Peyer's patch (tissue), 4 donors: ENCODE data around the gene DBT. TPM values are rescaled to one million over a fixed set of nuclear protein-coding genes. Genes with fewer than 3 reads are reported as not detected.
"Not testable (repeated sequence)": the region's sequence is repeated elsewhere in the genome, so short reads cannot be mapped to it uniquely, and the experiment has no call there.

Experiments
- DNase-seq, 3 donors: peaks; one replicate each; pipeline ENCODE4 v3.0.0-alpha.2; 2017 to 2019
- H3K27ac ChIP-seq, 4 donors: fragments of 200-600 bp; sonication (generic); one replicate each; pipeline ENCODE4 v1.5.1; 2016 to 2019
- H3K27me3 ChIP-seq, 2 donors: fragments of 200-600 bp; sonication (generic); one replicate each; pipeline ENCODE4 v1.5.1; 2019
- H3K36me3 ChIP-seq, 3 donors: fragments of 200-600 bp; sonication (generic); one replicate each; pipeline ENCODE4 v1.5.1; 2016 to 2019
- H3K4me1 ChIP-seq, 4 donors: fragments of 200-600 bp; sonication (generic); one replicate each; pipeline ENCODE4 v1.5.1; 2016 to 2019
- H3K4me3 ChIP-seq, 4 donors: fragments of 200-600 bp; sonication (generic); 1 replicate in 3 of 4; 2 replicates in 1 of 4; pipeline ENCODE4 v1.5.1; 2016 to 2019; ENCODE audit warnings: mild to moderate bottlenecking in 1 of 4
- H3K9me3 ChIP-seq, 4 donors: fragments of 200-600 bp; sonication (generic); one replicate each; pipeline ENCODE4 v1.5.1; 2016 to 2019; ENCODE audit warnings: mild to moderate bottlenecking in 1 of 4
- CTCF ChIP-seq, 6 experiments: fragments of 450-650 bp in 4 of 6; fragments of 200-600 bp in 2 of 6; sonication (generic) in 1 of 6; IDR thresholded peaks; one replicate each; pipeline ENCODE4 v1.5.1; 2017 to 2019; ENCODE audit warnings: antibody characterized with exemption in 6 of 6, mild to moderate bottlenecking in 3 of 6, moderate library complexity in 1 of 6
- POLR2A ChIP-seq, 2 donors: fragments of 450-650 bp; IDR thresholded peaks; one replicate each; pipeline ENCODE4 v1.5.1; 2017; ENCODE audit warnings: antibody characterized with exemption in 2 of 2, mild to moderate bottlenecking in 2 of 2, moderate library complexity in 2 of 2
- total RNA-seq, 4 donors: library from RNA; depleted of rRNA; stranded (reverse); fragments of >200 nt; gene quantifications; one replicate each; pipeline ENCODE4 v1.1.0, GENCODE V29; 2016

The DBT gene
- total RNA-seq, 4 donors from 2014 or later, result 4.0 to 6.0 (median 5.0) TPM

- TF ChIP-seq POLR2A (IDR thresholded peaks at IDR 0.05) (no peak), CTCF (IDR thresholded peaks at IDR 0.05) (no peak)
- H3K4me1 ChIP-seq, result no peaks in the 10 kb centered on the region
- DNase-seq, result no peak
- H3K36me3 ChIP-seq, result peaks cover 0 to 41% (median 0%) of the 10 kb centered on the region in 3 donors
- H3K27ac ChIP-seq, result no peak overlapping the region
- H3K27me3 ChIP-seq, result no peaks in the 10 kb centered on the region
- H3K4me3 ChIP-seq, result no peak overlapping the region
- no peaks in the 10 kb centered on the region for H3K9me3 ChIP-seq
Measured at GRCh38 chr1:100219883-100220282, 29.8 kb downstream of the DBT start.

GRCh38 chr1:100219457-100219856 is 30.2 kb downstream of the DBT start:
- no peaks in the 10 kb centered on the region for H3K9me3 ChIP-seq
- no peak for DNase-seq
- H3K4me1 ChIP-seq, result no peaks in the 10 kb centered on the region
- H3K27ac ChIP-seq, result no peak overlapping the region
- H3K27me3 ChIP-seq, result no peaks in the 10 kb centered on the region
- H3K4me3 ChIP-seq, result no peak overlapping the region
- peaks cover 0 to 45% (median 0%) of the 10 kb centered on the region in 3 donors for H3K36me3 ChIP-seq
- TF ChIP-seq CTCF (IDR thresholded peaks at IDR 0.05), result no peak
- no peak for TF ChIP-seq POLR2A (IDR thresholded peaks at IDR 0.05)

GRCh38 chr1:100217834-100218233 is 31.8 kb downstream of the DBT start:
- Histone ChIP-seq H3K36me3 (peaks cover 0 to 60% (median 0%) of the 10 kb centered on the region in 3 donors), H3K27ac (no peak overlapping the region), H3K27me3 (no peaks in the 10 kb centered on the region), H3K9me3 (no peaks in the 10 kb centered on the region), H3K4me3 (no peak overlapping the region), H3K4me1 (no peaks in the 10 kb centered on the region)
- TF ChIP-seq CTCF (IDR thresholded peaks at IDR 0.05) (no peak), POLR2A (IDR thresholded peaks at IDR 0.05) (no peak)
- no peak for DNase-seq

GRCh38 chr1:100215101-100215500 is 34.5 kb downstream of the DBT start:
- H3K4me3 ChIP-seq, result no peak overlapping the region
- no peak for DNase-seq
- no peak overlapping the region for H3K27ac ChIP-seq
- H3K36me3 ChIP-seq, result peaks cover 0 to 68% (median 0%) of the 10 kb centered on the region in 3 donors
- H3K9me3 ChIP-seq, result no peaks in the 10 kb centered on the region
- H3K27me3 ChIP-seq, result no peaks in the 10 kb centered on the region
- no peaks in the 10 kb centered on the region for H3K4me1 ChIP-seq
- TF ChIP-seq CTCF (IDR thresholded peaks at IDR 0.05), result no peak
- no peak for TF ChIP-seq POLR2A (IDR thresholded peaks at IDR 0.05)

GRCh38 chr1:100213141-100213540 is 36.5 kb downstream of the DBT start:
- no peak for TF ChIP-seq CTCF (IDR thresholded peaks at IDR 0.05)
- no peak for TF ChIP-seq POLR2A (IDR thresholded peaks at IDR 0.05)
- no peak for DNase-seq
- no peaks in the 10 kb centered on the region for H3K9me3 ChIP-seq
- H3K27me3 ChIP-seq, result no peaks in the 10 kb centered on the region
- peaks cover 0 to 72% (median 0%) of the 10 kb centered on the region in 3 donors for H3K36me3 ChIP-seq
- no peak overlapping the region for H3K27ac ChIP-seq
- no peak overlapping the region for H3K4me3 ChIP-seq
- H3K4me1 ChIP-seq, result no peaks in the 10 kb centered on the region

- TF ChIP-seq CTCF (IDR thresholded peaks at IDR 0.05), result no peak
- TF ChIP-seq POLR2A (IDR thresholded peaks at IDR 0.05), result no peak
- no peak for DNase-seq
- H3K4me1 ChIP-seq, result no peaks in the 10 kb centered on the region
- no peaks in the 10 kb centered on the region for H3K27me3 ChIP-seq
- H3K9me3 ChIP-seq, result peaks cover 0 to 4% (median 0%) of the 10 kb centered on the region in 4 donors
- no peak overlapping the region for H3K4me3 ChIP-seq
- H3K27ac ChIP-seq, result no peak overlapping the region
- peaks cover 0 to 64% (median 0%) of the 10 kb centered on the region in 3 donors for H3K36me3 ChIP-seq
Measured at GRCh38 chr1:100206301-100206700, 43.3 kb downstream of the DBT start.

- H3K4me1 ChIP-seq, H3K27ac ChIP-seq, DNase-seq, H3K27me3 ChIP-seq, H3K9me3 ChIP-seq, H3K4me3 ChIP-seq: not testable (repeated sequence)
- peaks cover 0 to 70% (median 0%) of the 10 kb centered on the region in 3 donors for H3K36me3 ChIP-seq
Measured at GRCh38 chr1:100205593-100205992, 44.0 kb downstream of the DBT start.

- peaks cover 0 to 70% (median 0%) of the 10 kb centered on the region in 3 donors for H3K36me3 ChIP-seq
- H3K27ac ChIP-seq, H3K27me3 ChIP-seq, H3K9me3 ChIP-seq, DNase-seq, H3K4me1 ChIP-seq, H3K4me3 ChIP-seq: not testable (repeated sequence)
Measured at GRCh38 chr1:100205103-100205502, 44.5 kb downstream of the DBT start.

- H3K27ac ChIP-seq, H3K9me3 ChIP-seq, H3K4me1 ChIP-seq, DNase-seq, H3K4me3 ChIP-seq, H3K27me3 ChIP-seq: not testable (repeated sequence)
- H3K36me3 ChIP-seq, result peaks cover 0 to 68% (median 4%) of the 10 kb centered on the region in 3 donors
Measured at GRCh38 chr1:100202703-100203102, 46.9 kb downstream of the DBT start.
